SK-N-SH (cell line): ENCODE measurements around the gene NEURL1.

Experiments
- CTCF ChIP-seq: fragments of 200-600 bp; sonication (generic); IDR thresholded peaks from 2 replicates; pipeline ENCODE4 v1.6.1; 2017; ENCODE audit warnings: antibody characterized with exemption, mild to moderate bottlenecking, moderate library complexity
- EP300 ChIP-seq, 2 experiments: IDR thresholded peaks; 2 replicates each; pipeline versions ENCODE4 v1.4.0 to v1.6.1; 2012; ENCODE audit warnings: borderline replicate concordance in 1 of 2, low read depth in 1 of 2, low read length in 1 of 2
- MEF2A ChIP-seq: IDR thresholded peaks from 2 replicates; pipeline ENCODE4 v1.4.0; 2012; ENCODE audit warnings: low read depth, borderline replicate concordance
- MXI1 ChIP-seq: IDR thresholded peaks from 2 replicates; pipeline ENCODE4 v1.6.1; 2012; ENCODE audit warnings: mild to moderate bottlenecking, low read depth, low read length, improper control_type of control experiment
- TAF1 ChIP-seq: IDR thresholded peaks from 2 replicates; pipeline ENCODE4 v1.6.1; 2012; ENCODE audit warnings: low read depth, mild to moderate bottlenecking, low read length, moderate library complexity, borderline replicate concordance
- TEAD4 ChIP-seq: IDR thresholded peaks from 2 replicates; pipeline ENCODE4 v1.4.0; 2012; ENCODE audit warnings: mild to moderate bottlenecking, borderline replicate concordance; ENCODE audit not compliant: insufficient read depth
- USF1 ChIP-seq: IDR thresholded peaks from 2 replicates; pipeline ENCODE4 v1.4.0; 2012; ENCODE audit warnings: low read depth, borderline replicate concordance
- YY1 ChIP-seq: IDR thresholded peaks from 2 replicates; pipeline ENCODE4 v1.4.0; 2012; ENCODE audit warnings: low read depth, mild to moderate bottlenecking

DNA sequence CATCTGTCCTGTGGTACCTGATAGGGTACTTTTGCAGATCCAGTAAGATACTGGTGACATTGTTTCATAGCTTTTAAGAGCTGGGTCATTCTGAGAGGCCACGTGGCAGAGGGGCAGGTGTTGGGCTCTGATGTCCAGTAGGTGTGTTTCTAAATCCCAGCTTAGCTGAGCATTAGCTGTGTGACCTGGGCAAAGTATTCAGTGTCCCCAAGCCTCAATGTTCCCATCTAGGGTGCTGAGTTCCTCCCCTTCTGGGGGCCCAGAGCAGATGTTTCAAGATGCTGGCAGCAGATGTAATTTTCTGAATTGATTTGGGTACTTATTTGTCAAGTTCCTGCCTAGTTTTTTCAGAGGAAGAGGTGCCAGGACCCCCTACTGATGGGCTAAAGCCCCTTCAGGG lies 52.9 kb downstream of the NEURL1 start:
- no peak for TF ChIP-seq CTCF
- no peak for TF ChIP-seq TAF1
- TF ChIP-seq TEAD4 = no peak
- TF ChIP-seq YY1 = no peak
- no peak for TF ChIP-seq MEF2A
- no peak for TF ChIP-seq MXI1
- TF ChIP-seq USF1 = no peak
- no peak for TF ChIP-seq EP300 (IDR thresholded peaks at IDR 0.05; ENCODE audit: borderline replicate concordance in 1 of 2, low read depth in 1 of 2, low read length in 1 of 2)
